ENCODE data around the gene MACF1.

DNA sequence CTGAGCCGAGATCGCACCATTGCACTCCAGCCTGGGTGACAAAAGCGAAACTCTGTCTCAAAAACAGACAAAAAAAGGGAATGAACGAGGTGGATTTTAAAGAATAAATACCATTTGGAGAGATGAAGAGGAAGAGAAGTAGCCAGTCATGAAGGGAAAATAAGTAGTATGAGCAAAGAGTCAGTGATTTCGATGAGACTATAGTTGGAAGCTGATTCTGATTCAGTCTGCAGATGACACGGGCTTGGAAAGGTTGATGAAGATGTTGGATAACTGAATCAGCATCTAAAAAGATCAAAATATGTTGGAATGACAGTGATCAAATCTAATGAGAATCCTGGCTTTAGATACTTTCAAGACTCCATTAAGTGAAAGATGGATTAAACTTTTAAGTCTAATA, 23.8 kb downstream of the MACF1 start:
- TF ChIP-seq EZH2phosphoT487 (IDR thresholded peaks at IDR 0.05; ENCODE audit: borderline replicate concordance, low read length) (no peak), EZH2 (IDR thresholded peaks at IDR 0.05; ENCODE audit: low read length, unreplicated experiment) (no peak)
- TF ChIP-seq, protein P1, sequence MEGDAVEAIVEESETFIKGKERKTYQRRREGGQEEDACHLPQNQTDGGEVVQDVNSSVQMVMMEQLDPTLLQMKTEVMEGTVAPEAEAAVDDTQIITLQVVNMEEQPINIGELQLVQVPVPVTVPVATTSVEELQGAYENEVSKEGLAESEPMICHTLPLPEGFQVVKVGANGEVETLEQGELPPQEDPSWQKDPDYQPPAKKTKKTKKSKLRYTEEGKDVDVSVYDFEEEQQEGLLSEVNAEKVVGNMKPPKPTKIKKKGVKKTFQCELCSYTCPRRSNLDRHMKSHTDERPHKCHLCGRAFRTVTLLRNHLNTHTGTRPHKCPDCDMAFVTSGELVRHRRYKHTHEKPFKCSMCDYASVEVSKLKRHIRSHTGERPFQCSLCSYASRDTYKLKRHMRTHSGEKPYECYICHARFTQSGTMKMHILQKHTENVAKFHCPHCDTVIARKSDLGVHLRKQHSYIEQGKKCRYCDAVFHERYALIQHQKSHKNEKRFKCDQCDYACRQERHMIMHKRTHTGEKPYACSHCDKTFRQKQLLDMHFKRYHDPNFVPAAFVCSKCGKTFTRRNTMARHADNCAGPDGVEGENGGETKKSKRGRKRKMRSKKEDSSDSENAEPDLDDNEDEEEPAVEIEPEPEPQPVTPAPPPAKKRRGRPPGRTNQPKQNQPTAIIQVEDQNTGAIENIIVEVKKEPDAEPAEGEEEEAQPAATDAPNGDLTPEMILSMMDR (conservative IDR thresholded peaks at IDR 0.05; ENCODE audit: low read depth, low read length), result no peak

All from PC-3 (cell line).